CD14-positive monocyte (primary cell): Measurements from ENCODE around the gene ATG4C. TPM values are rescaled to one million over a fixed set of nuclear protein-coding genes. Genes with fewer than 3 reads are reported as not detected.

Experiments
- DNase-seq, 3 donors: peaks; one replicate each; pipeline ENCODE4 v3.0.0-alpha.2; 2011 to 2022
- H2AFZ ChIP-seq: 2 replicates; pipeline ENCODE4 v1.6.0; 2012; ENCODE audit warnings: mild to moderate bottlenecking, low read depth, low read length, inconsistent platforms; ENCODE audit not compliant: insufficient read depth, poor library complexity, severe bottlenecking
- H3K27ac ChIP-seq, 2 donors: 1 replicate in 1 of 2; 2 replicates in 1 of 2; pipeline ENCODE4 v1.5.1; 2012 to 2013; ENCODE audit warnings: low read length in 2 of 2, control low read depth in 1 of 2, inconsistent platforms in 1 of 2, low read depth in 1 of 2, mild to moderate bottlenecking in 1 of 2
- H3K27me3 ChIP-seq, 2 donors: one replicate each; pipeline versions ENCODE4 v1.6.0 to v1.6.1; 2011 to 2013; ENCODE audit warnings: low read length in 2 of 2; ENCODE audit not compliant: control insufficient read depth in 2 of 2, insufficient read depth in 2 of 2
- H3K36me3 ChIP-seq, 2 donors: replicated peaks in 1 of 2; 1 replicate in 1 of 2; 2 replicates in 1 of 2; pipeline versions ENCODE4 v1.5.1 to v1.6.1; 2012 to 2013; ENCODE audit warnings: low read length in 2 of 2, control low read depth in 1 of 2, inconsistent platforms in 1 of 2, mild to moderate bottlenecking in 1 of 2; ENCODE audit not compliant: insufficient read depth in 2 of 2, control insufficient read depth in 1 of 2
- H3K4me1 ChIP-seq, 2 donors: 1 replicate in 1 of 2; 2 replicates in 1 of 2; pipeline versions ENCODE4 v1.5.1 to v1.6.1; 2012 to 2013; ENCODE audit warnings: low read length in 2 of 2, control low read depth in 1 of 2, inconsistent platforms in 1 of 2, mild to moderate bottlenecking in 1 of 2, moderate library complexity in 1 of 2; ENCODE audit not compliant: insufficient read depth in 2 of 2, control insufficient read depth in 1 of 2
- H3K4me2 ChIP-seq: replicated peaks from 2 replicates; pipeline ENCODE3; 2012; ENCODE audit warnings: low read length, moderate library complexity, mild to moderate bottlenecking; ENCODE audit not compliant: poor library complexity, severe bottlenecking; ENCODE audit errors: extremely low read depth
- H3K4me3 ChIP-seq, 3 experiments: fragments of 200-600 bp in 1 of 3; sonication (generic) in 1 of 3; replicated peaks in 1 of 3; 1 replicate in 2 of 3; 2 replicates in 1 of 3; pipeline ENCODE4 v1.5.1; 2011 to 2013; ENCODE audit warnings: low read length in 3 of 3, mild to moderate bottlenecking in 3 of 3, control low read depth in 2 of 3, low read depth in 2 of 3, inconsistent platforms in 1 of 3, moderate library complexity in 1 of 3
- H3K79me2 ChIP-seq: 2 replicates; pipeline ENCODE4 v1.6.0; 2012; ENCODE audit warnings: mild to moderate bottlenecking, control low read depth, inconsistent platforms, low read length, moderate library complexity; ENCODE audit not compliant: insufficient read depth
- H3K9ac ChIP-seq: 2 replicates; pipeline ENCODE4 v1.6.0; 2017; ENCODE audit warnings: low read length, mild to moderate bottlenecking; ENCODE audit not compliant: insufficient read depth, poor library complexity, severe bottlenecking
- H3K9me3 ChIP-seq, 2 donors: replicated peaks in 1 of 2; 1 replicate in 1 of 2; 2 replicates in 1 of 2; pipeline versions ENCODE4 v1.5.1 to v1.6.1; 2012 to 2013; ENCODE audit warnings: low read length in 2 of 2, control low read depth in 1 of 2; ENCODE audit not compliant: control insufficient read depth in 1 of 2, insufficient read depth in 1 of 2
- H4K20me1 ChIP-seq: 2 replicates; pipeline ENCODE4 v1.6.0; 2012; ENCODE audit warnings: mild to moderate bottlenecking, low read length, control low read depth, moderate library complexity; ENCODE audit not compliant: insufficient read depth
- H3K27ac Mint-ChIP-seq, 7 donors: one replicate each; pipeline ENCODE4 v1.8.0; 2020; ENCODE audit warnings: mild to moderate bottlenecking in 7 of 7, mixed read lengths in 7 of 7, moderate library complexity in 6 of 7, inconsistent platforms in 2 of 7
- H3K27me3 Mint-ChIP-seq, 3 donors: one replicate each; pipeline ENCODE4 v1.8.0; 2021 to 2022; ENCODE audit warnings: low read depth in 3 of 3, mild to moderate bottlenecking in 3 of 3, mixed read lengths in 3 of 3, moderate library complexity in 3 of 3, inconsistent platforms in 1 of 3
- H3K36me3 Mint-ChIP-seq, 2 donors: one replicate each; pipeline ENCODE4 v1.8.0; 2020; ENCODE audit warnings: mixed read lengths in 2 of 2, inconsistent platforms in 1 of 2, mild to moderate bottlenecking in 1 of 2
- H3K4me1 Mint-ChIP-seq: one replicate; pipeline ENCODE4 v1.8.0; 2020; ENCODE audit warnings: mild to moderate bottlenecking, mixed read lengths
- H3K4me3 Mint-ChIP-seq, 2 donors: one replicate each; pipeline ENCODE4 v1.8.0; 2020; ENCODE audit warnings: mild to moderate bottlenecking in 2 of 2, mixed read lengths in 2 of 2, moderate library complexity in 1 of 2
- H3K9me3 Mint-ChIP-seq, 7 donors: one replicate each; pipeline ENCODE4 v1.8.0; 2020 to 2022; ENCODE audit warnings: mixed read lengths in 7 of 7, mild to moderate bottlenecking in 6 of 7, moderate library complexity in 6 of 7, inconsistent platforms in 2 of 7
- WGBS: methylation state at CpG from one replicate; pipeline ENCODE4 v1.1.5; 2013; ENCODE audit warnings: missing lambda C conversion rate; ENCODE audit not compliant: insufficient coverage; 5-methylcytosine and 5-hydroxymethylcytosine counted together
- intact Hi-C, 2 donors: fragments of 100-400 bp; cut with micrococcal nuclease; formaldehyde crosslinking; loops; one replicate each; pipeline versions ENCODE4 v1.15.0 to v1.15.1; 2023
- polyA plus RNA-seq, 3 donors: library from polyadenylated mRNA; depleted of rRNA in 1 of 3; unstranded in 2 of 3; stranded (reverse) in 1 of 3; fragments of 300-500 nt in 2 of 3; fragments of >200 nt in 1 of 3; fragmentation: Illumina TruSeq in 2 of 3; gene quantifications; 1 replicate in 2 of 3; 2 replicates in 1 of 3; pipeline ENCODE4 v1.2.3, GENCODE V29; 2012 to 2021
- TF ChIP-seq, protein P1 (sequence below): fragments of 200-600 bp; IDR thresholded peaks from one replicate; pipeline ENCODE4 v1.8.0; 2022; ENCODE audit warnings: antibody characterized with exemption, mild to moderate bottlenecking

The ATG4C gene
- polyA plus RNA-seq, 3 donors = 5.7 to 19.1 (median 17.5) TPM

DNA sequence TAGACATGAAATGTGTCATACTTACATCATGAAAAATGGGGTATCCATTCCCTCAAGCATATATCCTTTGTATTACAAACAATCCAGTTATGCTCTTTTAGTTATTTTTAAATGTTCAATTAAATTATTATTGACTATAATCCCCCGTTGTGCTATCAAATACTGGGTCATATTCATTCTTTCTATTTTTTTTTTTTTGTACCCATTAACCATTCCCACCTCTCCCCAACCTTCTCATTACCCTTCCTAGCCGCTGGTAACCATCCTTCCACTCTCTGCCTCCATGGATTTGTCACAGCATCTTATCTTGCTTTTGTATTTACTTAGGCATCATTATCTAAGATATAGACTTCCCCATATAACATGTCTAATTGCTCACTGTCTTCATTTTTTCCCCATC lies 15.8 kb downstream of the ATG4C start:
- Histone ChIP-seq H3K9ac (no peak overlapping the region), H3K4me3 (peak overlapping the region in 1 of 3 experiments; percentile 45), H3K36me3 (peaks cover 4 to 12% of the 10 kb centered on the region in 2 donors), H2AFZ (peak overlapping the region; percentile 26), H3K4me2 (peak overlapping the region; percentile 58), H3K9me3 (no peaks in the 10 kb centered on the region), H3K27ac (peak overlapping the region in 1 of 2 donors; percentile 84), H4K20me1 (no peaks in the 10 kb centered on the region), H3K4me1 (peaks cover 35 to 44% of the 10 kb centered on the region in 2 donors), H3K27me3 (no peaks in the 10 kb centered on the region), H3K79me2 (peaks cover 40% of the 10 kb centered on the region)
- Mint-ChIP-seq H3K27me3 (no peaks in the 10 kb centered on the region), H3K36me3 (peaks cover 6 to 21% of the 10 kb centered on the region in 2 donors), H3K4me3 (no peak overlapping the region), H3K9me3 (peaks cover 0 to 3% (median 0%) of the 10 kb centered on the region in 7 donors), H3K27ac (peak overlapping the region; percentile 43 to 94 (median 80)), H3K4me1 (peaks cover 32% of the 10 kb centered on the region)
- intact Hi-C loops = no loop called here
- DNase-seq = peak in 1 of 3 donors; percentile 3
- WGBS = 100% methylated on average over 2 of the region's 2 CpGs
- TF ChIP-seq, protein P1, sequence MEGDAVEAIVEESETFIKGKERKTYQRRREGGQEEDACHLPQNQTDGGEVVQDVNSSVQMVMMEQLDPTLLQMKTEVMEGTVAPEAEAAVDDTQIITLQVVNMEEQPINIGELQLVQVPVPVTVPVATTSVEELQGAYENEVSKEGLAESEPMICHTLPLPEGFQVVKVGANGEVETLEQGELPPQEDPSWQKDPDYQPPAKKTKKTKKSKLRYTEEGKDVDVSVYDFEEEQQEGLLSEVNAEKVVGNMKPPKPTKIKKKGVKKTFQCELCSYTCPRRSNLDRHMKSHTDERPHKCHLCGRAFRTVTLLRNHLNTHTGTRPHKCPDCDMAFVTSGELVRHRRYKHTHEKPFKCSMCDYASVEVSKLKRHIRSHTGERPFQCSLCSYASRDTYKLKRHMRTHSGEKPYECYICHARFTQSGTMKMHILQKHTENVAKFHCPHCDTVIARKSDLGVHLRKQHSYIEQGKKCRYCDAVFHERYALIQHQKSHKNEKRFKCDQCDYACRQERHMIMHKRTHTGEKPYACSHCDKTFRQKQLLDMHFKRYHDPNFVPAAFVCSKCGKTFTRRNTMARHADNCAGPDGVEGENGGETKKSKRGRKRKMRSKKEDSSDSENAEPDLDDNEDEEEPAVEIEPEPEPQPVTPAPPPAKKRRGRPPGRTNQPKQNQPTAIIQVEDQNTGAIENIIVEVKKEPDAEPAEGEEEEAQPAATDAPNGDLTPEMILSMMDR = no peak

DNA sequence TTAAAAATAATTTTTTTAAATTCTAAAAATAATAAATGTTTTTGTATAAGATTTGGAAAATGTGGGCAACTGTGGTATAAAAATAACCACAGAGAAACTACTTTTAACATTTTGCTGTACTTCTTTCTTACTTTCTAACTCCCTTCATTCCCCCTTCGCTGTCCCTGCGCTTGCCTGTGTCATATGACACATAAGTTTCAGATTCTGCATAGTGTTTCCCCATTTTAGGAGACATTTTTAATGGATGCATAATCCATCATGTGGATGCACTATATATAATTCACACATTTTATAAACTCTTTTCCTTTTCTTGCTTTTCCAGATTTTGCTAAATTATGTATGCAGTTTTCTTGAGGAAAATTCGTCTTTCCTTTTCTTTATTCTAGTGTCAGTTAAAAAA lies 16.3 kb downstream of the ATG4C start:
- Histone ChIP-seq H3K27ac (peak overlapping the region in 1 of 2 donors; percentile 84), H2AFZ (no peak overlapping the region), H3K4me3 (peak overlapping the region in 1 of 3 experiments; percentile 45), H3K4me2 (peak overlapping the region; percentile 58), H3K9ac (peak overlapping the region; percentile 11), H3K27me3 (no peaks in the 10 kb centered on the region), H3K4me1 (peaks cover 35 to 44% of the 10 kb centered on the region in 2 donors), H4K20me1 (no peaks in the 10 kb centered on the region), H3K79me2 (peaks cover 34% of the 10 kb centered on the region), H3K36me3 (peaks cover 7 to 15% of the 10 kb centered on the region in 2 donors), H3K9me3 (no peaks in the 10 kb centered on the region)
- H3K4me3 Mint-ChIP-seq = peak overlapping the region; percentile 29 to 48
- no CpG with 5 or more reads among the region's 3 CpGs for WGBS
- intact Hi-C loops = no loop called here
- DNase-seq = peak; percentile 50 to 68 (median 59)
- H3K36me3 Mint-ChIP-seq = peaks cover 6 to 23% of the 10 kb centered on the region in 2 donors
- peaks cover 0 to 3% (median 0%) of the 10 kb centered on the region in 7 donors for H3K9me3 Mint-ChIP-seq
- peaks cover 32% of the 10 kb centered on the region for H3K4me1 Mint-ChIP-seq
- TF ChIP-seq, protein P1 = no peak
- H3K27ac Mint-ChIP-seq = peak overlapping the region; percentile 86 to 95 (median 93)
- no peaks in the 10 kb centered on the region for H3K27me3 Mint-ChIP-seq
